Epithelial cell of esophagus (primary cell): Measurements from ENCODE around the gene WDR87.

Experiments
- DNase-seq: peaks from one replicate; pipeline ENCODE4 v3.0.0; 2010; ENCODE audit warnings: low read depth
- H3K4me3 ChIP-seq: 2 replicates; pipeline ENCODE4 v1.5.1; 2011; ENCODE audit warnings: mild to moderate bottlenecking, low read length, control low read depth
- CTCF ChIP-seq: IDR thresholded peaks from 2 replicates; pipeline ENCODE4 v1.5.1; 2011; ENCODE audit warnings: low read depth, mild to moderate bottlenecking, low read length, control low read depth, inconsistent platforms; ENCODE audit not compliant: insufficient read depth; ENCODE audit errors: missing control alignments

WDR87 gene

GRCh38 chr19:37941782-37942515 lies 35.6 kb upstream of the WDR87 start:
- TF ChIP-seq CTCF = no peak
- no peak for DNase-seq

GRCh38 chr19:37938353-37938752 lies 32.0 kb upstream of the WDR87 start:
- no peak for DNase-seq
- TF ChIP-seq CTCF = no peak
- H3K4me3 ChIP-seq = no peak overlapping the region

More at GRCh38 chr19:37941782-37942515, 35.6 kb upstream of the WDR87 start:
- no peak overlapping the region for H3K4me3 ChIP-seq

- DNase-seq = no peak
- no peak for TF ChIP-seq CTCF
- no peak overlapping the region for H3K4me3 ChIP-seq
These were observed 30.5 kb upstream of the WDR87 start for GRCh38 chr19:37936886-37937285.

GRCh38 chr19:37936166-37936565 lies 29.8 kb upstream of the WDR87 start:
- TF ChIP-seq CTCF = no peak

GRCh38 chr19:37935341-37935740 lies 28.9 kb upstream of the WDR87 start:
- no peak for TF ChIP-seq CTCF
- no peak overlapping the region for H3K4me3 ChIP-seq
- no peak for DNase-seq

More at GRCh38 chr19:37936166-37936565, 29.8 kb upstream of the WDR87 start:
- H3K4me3 ChIP-seq = no peak overlapping the region
- no peak for DNase-seq

- peak; percentile 75 for DNase-seq
- no peak for TF ChIP-seq CTCF
- no peak overlapping the region for H3K4me3 ChIP-seq
These were observed 27.6 kb upstream of the WDR87 start for GRCh38 chr19:37933937-37934358.
